SW 1271 (cell line): Measurements from ENCODE around the gene ZNG1A.
"Not testable (repeated sequence)": the region's sequence is repeated elsewhere in the genome, so short reads cannot be mapped to it uniquely, and the experiment has no call there.

Experiments
- DNase-seq, 2 experiments: peaks; one replicate each; lab custom pipeline; 2025; lab: John Stamatoyannopoulos, UW

ZNG1A gene

GRCh38 chr9:178140-178825, 573 bp downstream of the ZNG1A start:
- not testable (repeated sequence) for DNase-seq

GRCh38 chr9:169757-170156, 9.1 kb downstream of the ZNG1A start:
- not testable (repeated sequence) for DNase-seq

GRCh38 chr9:159871-160270, 19.0 kb downstream of the ZNG1A start:
- DNase-seq: not testable (repeated sequence)

GRCh38 chr9:151173-151572, 27.7 kb downstream of the ZNG1A start:
- not testable (repeated sequence) for DNase-seq

GRCh38 chr9:139880-140279, 39.0 kb downstream of the ZNG1A start:
- DNase-seq: not testable (repeated sequence)

DNA sequence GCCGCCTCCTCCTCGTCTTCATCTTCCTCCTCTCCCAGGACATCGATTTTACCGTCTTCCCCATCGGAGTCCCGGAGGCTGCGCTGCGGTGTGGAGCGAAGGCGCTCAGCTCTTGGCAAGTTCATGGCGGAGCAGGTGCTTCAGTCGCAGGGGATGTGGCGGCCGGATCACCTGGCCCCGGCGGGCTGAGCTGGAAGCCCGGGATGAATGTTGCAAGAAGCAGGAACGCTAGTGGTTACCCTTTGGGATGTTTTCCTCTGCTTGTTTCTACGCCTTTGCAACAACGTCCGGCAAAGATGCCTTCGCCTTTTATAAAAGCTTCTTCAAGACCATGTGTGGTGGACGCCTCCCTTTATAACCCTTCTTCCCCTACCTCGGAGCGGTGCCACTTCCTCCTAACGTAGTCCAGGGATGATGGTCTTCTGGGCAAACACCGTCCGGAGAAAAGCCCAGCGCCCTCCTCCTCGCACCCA, 60.8 kb downstream of the ZNG1A start, which contains the start of gene FOXD4:
FOXD4 (minus strand) TSS at position 423 of the 473 bp plus-strand sequence; CDS start at position 125, 298 bp downstream.
- DNase-seq: not testable (repeated sequence)

DNA sequence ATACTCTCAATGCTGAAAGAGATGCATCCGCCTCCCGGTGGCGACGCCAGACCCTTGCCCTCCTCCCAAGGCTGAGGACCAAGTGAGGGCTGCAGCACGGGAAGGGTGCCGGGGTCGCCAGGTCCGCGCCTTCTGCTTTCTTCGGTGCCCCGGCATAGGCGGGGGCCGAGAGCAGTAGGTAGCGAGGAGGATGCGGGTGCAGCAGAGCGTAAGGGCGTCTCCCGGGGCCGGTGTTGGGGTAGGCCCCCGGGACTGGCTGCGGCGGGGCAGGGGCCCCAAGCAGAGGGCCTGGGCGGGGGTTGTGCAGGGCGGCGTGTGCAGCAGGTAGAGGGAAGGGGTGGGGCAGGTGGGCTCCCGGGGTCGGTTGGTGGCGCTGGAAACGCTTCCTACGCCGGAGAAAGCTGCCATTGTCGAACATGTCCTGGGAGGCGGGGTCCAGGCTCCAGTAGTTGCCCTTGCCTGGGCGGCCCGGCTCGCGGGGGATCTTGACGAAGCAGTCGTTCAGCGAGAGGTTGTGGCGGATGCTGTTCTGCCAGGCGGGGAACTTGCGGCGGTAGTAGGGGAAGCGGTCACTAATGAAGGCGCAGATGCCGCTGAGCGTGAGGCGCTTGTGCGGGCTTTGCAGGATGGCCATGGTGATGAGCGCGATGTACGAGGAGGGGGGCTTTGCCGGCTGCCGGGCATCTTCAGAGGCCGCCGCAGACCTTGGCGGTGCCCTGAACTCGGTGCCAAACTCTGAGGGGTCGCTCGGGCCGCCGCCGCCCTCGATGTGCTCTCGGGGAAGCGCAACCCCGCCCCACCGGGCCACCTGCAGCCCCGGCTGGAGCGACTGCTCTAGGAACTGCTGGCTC, 61.5 kb downstream of the ZNG1A start:
- not testable (repeated sequence) for DNase-seq

GRCh38 chr9:116239-117077, 62.4 kb downstream of the ZNG1A start:
- DNase-seq: not testable (repeated sequence)

DNA sequence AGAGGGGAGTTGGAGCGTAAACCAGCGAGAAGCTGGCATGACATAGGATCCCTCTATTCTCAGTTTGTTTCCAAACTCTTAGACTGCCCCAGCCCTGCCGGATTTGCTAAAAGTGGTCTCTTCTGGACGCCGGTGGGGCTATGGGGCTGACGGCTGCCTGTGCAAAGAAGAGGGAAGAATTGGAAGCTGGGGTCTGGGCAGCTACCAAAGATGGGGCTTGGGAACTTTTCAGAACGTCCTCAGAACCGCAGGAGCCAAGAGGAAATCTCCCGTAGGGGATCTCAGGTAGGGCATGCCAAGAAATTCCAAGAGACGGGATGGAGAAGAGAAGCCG, 63.8 kb downstream of the ZNG1A start:
- not testable (repeated sequence) for DNase-seq

- not testable (repeated sequence) for DNase-seq
Measured at GRCh38 chr9:114267-115117, 64.4 kb downstream of the ZNG1A start.

- DNase-seq: not testable (repeated sequence)
Measured at GRCh38 chr9:113468-114266, 65.2 kb downstream of the ZNG1A start.

DNA sequence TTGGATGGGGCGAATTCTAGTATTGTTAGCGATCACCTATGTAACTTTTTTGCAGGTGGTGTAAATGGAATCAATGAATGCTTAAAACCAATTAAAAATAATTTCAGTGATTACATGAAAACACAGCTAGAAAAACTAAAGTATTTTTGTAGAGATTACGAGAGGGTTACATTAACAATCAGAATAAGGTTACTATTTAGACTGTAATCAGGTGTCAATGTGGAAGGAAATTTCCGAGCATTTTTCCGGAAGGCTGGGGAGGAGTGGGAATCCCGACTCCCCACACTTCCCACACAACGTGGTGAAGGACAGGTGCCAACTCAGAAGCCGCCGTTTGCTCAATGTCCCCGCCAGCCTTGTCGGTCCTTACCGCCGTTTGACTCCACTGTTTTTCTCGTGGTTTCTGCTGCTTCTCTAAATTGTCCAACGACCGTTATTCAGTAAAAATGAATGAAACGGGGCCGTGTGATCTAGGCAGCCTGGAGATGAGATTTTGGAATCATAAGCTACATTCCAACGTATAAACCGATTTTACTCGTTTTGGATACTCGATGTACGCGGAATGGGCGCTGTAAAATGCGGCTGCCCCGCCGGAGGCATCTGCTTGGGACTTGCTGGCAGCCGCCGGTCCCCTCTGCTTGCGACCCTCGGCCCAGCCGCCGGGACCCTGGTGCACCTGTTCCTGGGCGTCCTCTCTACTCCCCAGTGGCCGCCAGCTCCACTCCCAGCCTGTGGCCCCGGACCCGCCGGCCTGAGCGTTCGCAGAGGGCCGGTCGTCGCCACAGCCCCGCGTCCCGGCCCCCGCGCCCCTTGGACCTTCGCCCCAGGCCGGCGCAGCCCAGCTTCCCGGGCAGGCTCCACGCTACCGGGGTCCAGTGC, 66.0 kb downstream of the ZNG1A start:
- DNase-seq: not testable (repeated sequence)

GRCh38 chr9:110672-111071, 68.2 kb downstream of the ZNG1A start:
- not testable (repeated sequence) for DNase-seq

- DNase-seq: not testable (repeated sequence)
Measured at GRCh38 chr9:109540-109939, 69.3 kb downstream of the ZNG1A start.

DNA sequence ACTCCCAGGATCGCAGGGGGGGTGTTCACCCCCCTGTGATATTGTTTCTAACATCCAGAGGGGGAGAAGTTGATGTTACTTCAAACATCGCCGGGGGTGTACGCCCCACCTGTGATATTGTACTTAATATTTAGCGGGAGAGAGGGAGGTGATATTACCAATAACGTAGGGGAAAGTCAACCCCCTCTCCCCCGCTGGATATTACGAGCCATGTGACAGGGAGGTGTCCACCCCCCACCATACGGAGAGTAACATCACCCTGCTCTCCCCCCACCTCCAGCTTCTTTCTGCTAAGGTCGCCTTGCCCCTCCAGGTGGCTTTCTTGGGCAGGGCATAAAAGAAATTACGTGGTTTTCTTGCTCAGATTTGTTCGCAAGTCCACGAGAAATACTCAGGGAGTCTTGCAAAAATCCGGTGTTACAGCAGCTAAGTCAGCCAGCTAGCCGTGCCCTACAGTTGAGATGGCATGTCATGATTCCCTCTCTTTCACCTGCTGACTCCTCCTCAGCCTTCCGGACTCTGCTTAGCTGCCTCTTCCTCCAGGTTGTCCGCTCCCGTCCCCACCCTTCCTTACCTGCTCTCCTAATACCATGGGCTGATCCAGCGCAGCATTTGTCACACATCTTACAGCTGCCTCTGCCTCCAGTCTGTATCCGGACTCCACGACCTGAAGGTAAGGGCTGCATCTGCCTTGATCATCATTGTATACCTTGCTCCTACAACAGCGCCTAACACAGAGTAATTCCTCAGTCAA, 69.9 kb downstream of the ZNG1A start:
- not testable (repeated sequence) for DNase-seq

DNA sequence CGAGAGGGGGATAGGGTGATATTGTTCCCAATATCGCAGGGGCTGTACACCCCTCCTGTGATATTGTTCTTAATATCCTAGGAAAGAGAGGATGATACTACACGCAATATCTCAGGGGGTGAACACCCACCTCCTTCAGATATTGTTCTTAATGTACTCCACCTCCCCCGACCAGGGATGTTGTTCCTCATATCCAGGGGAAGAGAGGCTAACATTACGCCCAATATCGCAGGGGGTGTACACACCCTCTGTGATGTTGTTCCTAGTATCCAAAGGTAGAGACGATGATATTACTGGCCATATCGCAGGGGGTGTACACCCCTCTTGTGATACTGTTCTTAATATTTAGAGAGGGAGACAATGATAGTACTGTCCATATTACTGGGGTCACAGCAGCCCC, 72.9 kb downstream of the ZNG1A start:
- DNase-seq: not testable (repeated sequence)

- not testable (repeated sequence) for DNase-seq
Measured at GRCh38 chr9:100430-100829, 78.4 kb downstream of the ZNG1A start.

DNA sequence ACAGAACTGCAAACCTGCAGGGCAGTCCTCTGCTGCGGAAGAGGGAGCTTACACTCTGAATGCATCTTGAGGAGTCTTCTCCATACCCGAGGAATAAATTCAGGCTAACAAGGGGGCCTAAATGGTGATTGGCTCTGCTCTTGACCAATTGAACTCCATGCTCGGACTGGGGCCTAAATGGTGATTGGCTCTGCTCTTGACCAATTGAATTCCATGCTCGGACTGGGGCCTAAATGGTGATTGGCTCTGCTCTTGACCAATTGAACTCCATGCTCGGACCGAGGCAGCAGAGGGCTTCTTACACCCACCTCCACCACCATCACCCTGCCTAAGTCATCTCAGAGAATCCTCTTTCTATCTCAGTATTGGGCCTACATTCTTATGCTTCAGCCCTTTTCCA, 79.0 kb downstream of the ZNG1A start:
- not testable (repeated sequence) for DNase-seq
